ENCODE data around the gene CCDC85A. TPM values are rescaled to one million over a fixed set of nuclear protein-coding genes. Genes with fewer than 3 reads are reported as not detected.

Gene CCDC85A
- total RNA-seq, 1 donor from 2014 or later, result 0.43 TPM

GRCh38 chr2:56227811-56228210 is 44.0 kb downstream of the CCDC85A start:
- H3K9me3 Mint-ChIP-seq, result no peaks in the 10 kb centered on the region
- Histone ChIP-seq H3K36me3 (no peaks in the 10 kb centered on the region), H3K4me1 (peaks cover under 1% of the 10 kb centered on the region), H3K27ac (no peak overlapping the region), H3K9ac (no peak overlapping the region), H3K4me2 (no peak overlapping the region), H4K20me1 (ENCODE audit: low read depth) (no peaks in the 10 kb centered on the region), H2AFZ (replicated peaks) (no peak overlapping the region), H3F3A (ENCODE audit: low read depth) (no peaks in the 10 kb centered on the region), H3K9me3 (ENCODE audit: low read depth) (no peaks in the 10 kb centered on the region), H3K27me3 (no peaks in the 10 kb centered on the region), H3K79me2 (ENCODE audit: low read depth) (no peaks in the 10 kb centered on the region), H3K4me3 (no peak overlapping the region)
- H3K27me3 Mint-ChIP-seq (ENCODE audit: insufficient read depth, low read depth), result peaks cover 2% of the 10 kb centered on the region
- H3K27ac Mint-ChIP-seq, result no peak overlapping the region
- DNase-seq (ENCODE audit: low spot score), result no peak
- no peaks in the 10 kb centered on the region for H3K36me3 Mint-ChIP-seq
- H3K4me1 Mint-ChIP-seq, result no peaks in the 10 kb centered on the region
- no peak overlapping the region for H3K4me3 Mint-ChIP-seq
- TF ChIP-seq CTCF (IDR thresholded peaks at IDR 0.05), result no peak
- TF ChIP-seq EZH2phosphoT487 (IDR thresholded peaks at IDR 0.05), result no peak
- TF ChIP-seq EZH2 (IDR thresholded peaks at IDR 0.05), result no peak

GRCh38 chr2:56229397-56230060 is 45.7 kb downstream of the CCDC85A start:
- H3K9ac ChIP-seq, result no peak overlapping the region
- H3K27ac Mint-ChIP-seq, result no peak overlapping the region
- H3K4me2 ChIP-seq, result no peak overlapping the region
- H3K9me3 ChIP-seq (ENCODE audit: low read depth), result no peaks in the 10 kb centered on the region
- H3K4me1 Mint-ChIP-seq, result peaks cover 2% of the 10 kb centered on the region
- no peak overlapping the region for H3K4me3 Mint-ChIP-seq
- TF ChIP-seq CTCF (IDR thresholded peaks at IDR 0.05) (no peak), EZH2phosphoT487 (IDR thresholded peaks at IDR 0.05) (no peak), EZH2 (IDR thresholded peaks at IDR 0.05) (no peak)
- H3K27ac ChIP-seq, result no peak overlapping the region
- no peaks in the 10 kb centered on the region for H3K36me3 Mint-ChIP-seq
- H4K20me1 ChIP-seq (ENCODE audit: low read depth), result no peaks in the 10 kb centered on the region
- H3K4me1 ChIP-seq, result peaks cover 12% of the 10 kb centered on the region
- H3K79me2 ChIP-seq (ENCODE audit: low read depth), result no peaks in the 10 kb centered on the region
- H3K36me3 ChIP-seq, result no peaks in the 10 kb centered on the region
- peaks cover 2% of the 10 kb centered on the region for H3K27me3 Mint-ChIP-seq (ENCODE audit: insufficient read depth, low read depth)
- no peaks in the 10 kb centered on the region for H3K9me3 Mint-ChIP-seq
- no peaks in the 10 kb centered on the region for H3F3A ChIP-seq (ENCODE audit: low read depth)
- H3K27me3 ChIP-seq, result no peaks in the 10 kb centered on the region
- DNase-seq (ENCODE audit: low spot score), result no peak
- H2AFZ ChIP-seq (replicated peaks), result no peak overlapping the region
- H3K4me3 ChIP-seq, result no peak overlapping the region

DNA sequence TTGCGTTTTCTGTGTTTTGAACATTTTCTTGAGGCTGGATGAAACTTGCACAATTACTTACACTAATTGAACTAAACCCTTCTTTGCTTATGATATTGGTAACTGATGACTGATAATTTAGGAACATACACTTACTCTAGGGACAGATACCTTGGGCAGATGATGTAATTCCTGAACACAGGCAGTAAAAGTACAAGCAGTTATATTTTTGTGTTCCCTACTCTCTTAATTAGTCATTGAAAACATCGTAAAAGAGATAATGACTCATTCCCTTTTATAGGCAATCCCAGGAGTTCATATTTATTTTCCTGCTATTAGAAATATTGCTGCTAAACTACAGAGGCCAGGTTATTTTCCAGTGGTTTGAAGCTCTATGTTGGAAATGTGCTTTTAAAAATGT is 46.4 kb downstream of the CCDC85A start:
- TF ChIP-seq EZH2phosphoT487 (IDR thresholded peaks at IDR 0.05) (no peak), EZH2 (IDR thresholded peaks at IDR 0.05) (no peak), CTCF (IDR thresholded peaks at IDR 0.05) (no peak)
- no peaks in the 10 kb centered on the region for H3K36me3 Mint-ChIP-seq
- H3K4me2 ChIP-seq, result no peak overlapping the region
- no peak overlapping the region for H3K4me3 ChIP-seq
- no peak overlapping the region for H3K27ac ChIP-seq
- no peak overlapping the region for H3K9ac ChIP-seq
- H3F3A ChIP-seq (ENCODE audit: low read depth), result no peaks in the 10 kb centered on the region
- no peaks in the 10 kb centered on the region for H3K79me2 ChIP-seq (ENCODE audit: low read depth)
- H3K27me3 ChIP-seq, result no peaks in the 10 kb centered on the region
- H3K9me3 ChIP-seq (ENCODE audit: low read depth), result no peaks in the 10 kb centered on the region
- H3K36me3 ChIP-seq, result no peaks in the 10 kb centered on the region
- no peaks in the 10 kb centered on the region for H3K9me3 Mint-ChIP-seq
- DNase-seq (ENCODE audit: low spot score), result no peak
- no peaks in the 10 kb centered on the region for H4K20me1 ChIP-seq (ENCODE audit: low read depth)
- peaks cover 12% of the 10 kb centered on the region for H3K4me1 ChIP-seq
- H3K4me1 Mint-ChIP-seq, result peaks cover 5% of the 10 kb centered on the region
- H3K27ac Mint-ChIP-seq, result no peak overlapping the region
- H2AFZ ChIP-seq (replicated peaks), result no peak overlapping the region
- no peak overlapping the region for H3K4me3 Mint-ChIP-seq
- peaks cover 2% of the 10 kb centered on the region for H3K27me3 Mint-ChIP-seq (ENCODE audit: insufficient read depth, low read depth)

Data from neural progenitor cell (in vitro differentiated cells).